Transverse colon (tissue), 4 donors: ENCODE results near the gene SART3.

Source experiments
- POLR2A ChIP-seq: fragments of 450-650 bp; IDR thresholded peaks from one replicate; pipeline ENCODE4 v1.6.1; 2016; ENCODE audit warnings: antibody characterized with exemption, mild to moderate bottlenecking, moderate library complexity
- POLR2AphosphoS5 ChIP-seq, 3 donors: sonication (generic); formaldehyde crosslinking; IDR thresholded peaks; one replicate each; pipeline ENCODE4 v1.6.1; 2016; ENCODE audit warnings: antibody characterized with exemption in 3 of 3
- TF ChIP-seq, protein P1 (sequence below), 5 experiments: fragments of 200-600 bp in 3 of 5; fragments of 450-650 bp in 2 of 5; sonication (generic) in 3 of 5; IDR thresholded peaks; 1 replicate in 2 of 5; 2 replicates in 3 of 5; pipeline ENCODE4 v1.5.1; 2016 to 2017; ENCODE audit warnings: antibody characterized with exemption in 5 of 5, inconsistent platforms in 3 of 5, mild to moderate bottlenecking in 2 of 5, moderate library complexity in 1 of 5

GRCh38 chr12:108604208-108604941, 43.4 kb upstream of the SART3 start:
- TF ChIP-seq, protein P1, sequence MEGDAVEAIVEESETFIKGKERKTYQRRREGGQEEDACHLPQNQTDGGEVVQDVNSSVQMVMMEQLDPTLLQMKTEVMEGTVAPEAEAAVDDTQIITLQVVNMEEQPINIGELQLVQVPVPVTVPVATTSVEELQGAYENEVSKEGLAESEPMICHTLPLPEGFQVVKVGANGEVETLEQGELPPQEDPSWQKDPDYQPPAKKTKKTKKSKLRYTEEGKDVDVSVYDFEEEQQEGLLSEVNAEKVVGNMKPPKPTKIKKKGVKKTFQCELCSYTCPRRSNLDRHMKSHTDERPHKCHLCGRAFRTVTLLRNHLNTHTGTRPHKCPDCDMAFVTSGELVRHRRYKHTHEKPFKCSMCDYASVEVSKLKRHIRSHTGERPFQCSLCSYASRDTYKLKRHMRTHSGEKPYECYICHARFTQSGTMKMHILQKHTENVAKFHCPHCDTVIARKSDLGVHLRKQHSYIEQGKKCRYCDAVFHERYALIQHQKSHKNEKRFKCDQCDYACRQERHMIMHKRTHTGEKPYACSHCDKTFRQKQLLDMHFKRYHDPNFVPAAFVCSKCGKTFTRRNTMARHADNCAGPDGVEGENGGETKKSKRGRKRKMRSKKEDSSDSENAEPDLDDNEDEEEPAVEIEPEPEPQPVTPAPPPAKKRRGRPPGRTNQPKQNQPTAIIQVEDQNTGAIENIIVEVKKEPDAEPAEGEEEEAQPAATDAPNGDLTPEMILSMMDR (IDR thresholded peaks at IDR 0.05), result no peak
- no peak for TF ChIP-seq POLR2A
- TF ChIP-seq POLR2AphosphoS5 (IDR thresholded peaks at IDR 0.05), result no peak
